ENCODE measurements around the gene BARX2.

DNA sequence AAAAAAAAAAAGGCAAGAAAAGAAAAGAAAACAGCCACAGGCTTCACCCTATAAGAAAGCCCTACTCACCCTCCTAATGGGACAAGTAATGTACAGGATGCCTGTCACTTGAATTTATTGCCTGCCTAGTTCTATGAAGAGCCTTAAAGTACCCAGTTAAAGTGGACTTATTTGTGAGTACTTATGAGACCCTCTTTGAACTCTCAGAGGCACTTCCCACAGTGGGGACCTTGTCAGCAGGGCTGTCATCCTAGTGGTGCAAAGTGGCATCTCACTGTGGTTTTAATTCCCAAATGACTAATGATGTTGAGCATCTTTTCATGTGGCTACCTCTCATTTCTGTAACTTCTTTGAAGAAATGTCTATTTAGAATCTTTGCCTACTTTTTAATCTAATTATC is 41.8 kb upstream of the BARX2 start:
- TF ChIP-seq POLR2AphosphoS5 (IDR thresholded peaks at IDR 0.05; ENCODE audit: borderline replicate concordance, low read depth, low read length) (no peak), EZH2 (IDR thresholded peaks at IDR 0.05) (no peak)
